Stomach (tissue), 9 donors: ENCODE results near the gene ZBTB46. TPM values are rescaled to one million over a fixed set of nuclear protein-coding genes. Genes with fewer than 3 reads are reported as not detected.
A peak's percentile ranks its signal among the peaks of the same experiment; 100 is the strongest.
"Not testable (repeated sequence)": the region's sequence is repeated elsewhere in the genome, so short reads cannot be mapped to it uniquely, and the experiment has no call there.

Experiments
- DNase-seq, 2 donors: peaks; one replicate each; pipeline versions ENCODE4 v3.0.0 to v3.0.0-alpha.2; 2013 to 2019
- H3K27ac ChIP-seq, 5 donors: fragments of 200-600 bp in 4 of 5; sonication (generic) in 4 of 5; one replicate each; pipeline ENCODE4 v1.5.1; 2013 to 2019; ENCODE audit warnings: mild to moderate bottlenecking in 1 of 5, moderate library complexity in 1 of 5
- H3K27me3 ChIP-seq, 3 donors: fragments of 200-600 bp; sonication (generic); one replicate each; pipeline ENCODE4 v1.5.1; 2017 to 2019; ENCODE audit warnings: mixed run types in 1 of 3
- H3K36me3 ChIP-seq, 4 donors: fragments of 200-600 bp; sonication (generic); 1 replicate in 3 of 4; 2 replicates in 1 of 4; pipeline ENCODE4 v1.5.1; 2016 to 2019
- H3K4me1 ChIP-seq, 4 donors: fragments of 200-600 bp; sonication (generic); one replicate each; pipeline ENCODE4 v1.5.1; 2016 to 2019
- H3K4me3 ChIP-seq, 4 donors: fragments of 200-600 bp; sonication (generic) in 3 of 4; one replicate each; pipeline ENCODE4 v1.5.1; 2016 to 2019; ENCODE audit warnings: mild to moderate bottlenecking in 1 of 4
- H3K9me3 ChIP-seq, 4 donors: fragments of 200-600 bp; sonication (generic); one replicate each; pipeline ENCODE4 v1.5.1; 2016 to 2019
- CTCF ChIP-seq, 7 experiments: fragments of 450-650 bp in 4 of 7; fragments of 200-600 bp in 3 of 7; sonication (generic) in 3 of 7; IDR thresholded peaks; one replicate each; pipeline ENCODE4 v1.5.1; 2016 to 2019; ENCODE audit warnings: antibody characterized with exemption in 7 of 7, control low read depth in 2 of 7, mild to moderate bottlenecking in 1 of 7
- EP300 ChIP-seq: sonication (generic); formaldehyde crosslinking; IDR thresholded peaks from one replicate; pipeline ENCODE4 v1.6.1; 2017; ENCODE audit warnings: antibody characterized with exemption
- POLR2A ChIP-seq, 4 donors: fragments of 450-650 bp; IDR thresholded peaks; one replicate each; pipeline ENCODE4 v1.6.1; 2016; ENCODE audit warnings: antibody characterized with exemption in 4 of 4, control low read depth in 2 of 4, mild to moderate bottlenecking in 1 of 4, moderate library complexity in 1 of 4
- POLR2AphosphoS5 ChIP-seq, 3 donors: sonication (generic); formaldehyde crosslinking; IDR thresholded peaks; one replicate each; pipeline ENCODE4 v1.6.1; 2016; ENCODE audit warnings: antibody characterized with exemption in 3 of 3
- WGBS, 5 donors: extraction: QIAGEN DNeasy Blood & Tissue Kit in 3 of 5; methylation state at CpG; one replicate each; pipeline versions ENCODE4 v1.1.5 to v1.1.7; 2013 to 2018; 5-methylcytosine and 5-hydroxymethylcytosine counted together
- intact Hi-C: fragments of 100-400 bp; cut with DNase I; formaldehyde crosslinking; loops from one replicate; pipeline ENCODE4 v1.15.1; 2023; ENCODE audit warnings: low total_unique reads
- polyA plus RNA-seq, 3 donors: library from polyadenylated mRNA; stranded (reverse); fragments of 200-250 nt; gene quantifications; one replicate each; pipeline ENCODE4 v1.2.3, GENCODE V29; 2013
- total RNA-seq, 5 donors: library from RNA; depleted of rRNA; stranded (reverse); fragments of >200 nt; gene quantifications; one replicate each; pipeline versions ENCODE4 v1.1.0 to v1.2.3, GENCODE V29; 2014 to 2016
- donor health status: healthy with polysubstance abuse.
- donor health status: Bipolar disorder and iron deficiency.
- donor health status: healthy.

Gene ZBTB46
- total and polyA plus RNA-seq, 8 donors = 0.58 to 13.4 (median 2.5) TPM

DNA sequence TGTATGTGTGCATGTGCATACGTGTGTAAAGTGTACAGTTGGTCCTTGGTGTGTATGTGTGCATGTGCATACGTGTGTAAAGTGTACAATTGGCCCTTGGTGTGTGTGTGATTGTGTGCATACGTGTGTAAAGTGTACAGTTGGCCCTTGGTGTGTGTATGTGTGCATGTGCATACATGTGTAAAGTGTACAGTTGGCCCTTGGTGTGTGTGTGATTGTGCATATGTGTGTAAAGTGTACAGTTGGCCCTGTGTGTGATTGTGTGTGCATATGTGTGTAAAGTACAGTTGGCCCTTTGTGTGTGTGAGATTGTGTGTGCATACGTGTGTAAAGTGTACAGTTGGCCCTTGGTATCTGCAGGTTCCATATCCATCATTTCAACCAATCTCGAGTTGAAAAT lies 99.7 kb downstream of the ZBTB46 start:
- Histone ChIP-seq H3K27ac (no peak overlapping the region), H3K4me3 (no peak overlapping the region), H3K36me3 (peaks cover 22 to 61% (median 48%) of the 10 kb centered on the region in 4 donors), H3K9me3 (no peaks in the 10 kb centered on the region), H3K27me3 (no peaks in the 10 kb centered on the region), H3K4me1 (peaks cover 4 to 15% (median 12%) of the 10 kb centered on the region in 4 donors)
- WGBS, 5 donors = 64 to 89% (median 82%) methylated on average over 4 to 5 of the region's 5 CpGs
- intact Hi-C loops = no loop called here
- no peak for DNase-seq
- TF ChIP-seq POLR2AphosphoS5 (IDR thresholded peaks at IDR 0.05) (no peak), POLR2A (IDR thresholded peaks at IDR 0.05) (no peak)

DNA sequence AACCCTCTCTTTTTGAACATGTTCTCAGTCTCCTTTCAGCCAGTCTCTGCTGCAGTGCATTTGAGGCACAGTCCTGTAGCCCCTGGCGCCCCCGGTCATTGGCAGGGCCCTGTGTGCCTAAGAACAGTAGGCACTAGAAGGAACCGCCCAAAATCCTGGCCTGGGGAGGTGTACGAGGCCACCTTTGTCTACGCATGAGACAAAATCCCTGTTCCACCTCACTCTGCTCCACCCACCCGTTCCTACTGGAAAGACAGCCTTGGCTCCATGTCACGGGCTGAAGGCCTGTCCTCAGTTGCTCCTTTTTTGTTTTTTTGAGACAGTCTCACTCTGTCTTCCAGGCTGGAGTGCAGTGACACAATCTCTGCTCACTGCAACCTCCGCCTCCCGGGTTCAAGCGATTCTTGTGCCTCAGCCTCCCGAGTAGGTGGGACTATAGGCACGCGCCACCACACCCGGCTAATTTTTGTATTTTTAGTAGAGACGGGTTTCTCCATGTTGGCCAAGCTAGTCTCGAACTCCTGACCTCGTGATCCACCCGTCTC lies 100.8 kb downstream of the ZBTB46 start:
- Histone ChIP-seq H3K27ac (peak overlapping the region in 1 of 5 donors; percentile 52), H3K36me3 (peaks cover 15 to 61% (median 45%) of the 10 kb centered on the region in 4 donors)
- intact Hi-C loops, DNase-seq, H3K27me3 ChIP-seq, H3K9me3 ChIP-seq, H3K4me1 ChIP-seq, H3K4me3 ChIP-seq: not testable (repeated sequence)
- 82 to 94% (median 90%) methylated on average over 18 of the region's 18 CpGs for WGBS, 5 donors

- H3K27ac ChIP-seq, H3K27me3 ChIP-seq, H3K4me1 ChIP-seq, H3K4me3 ChIP-seq, intact Hi-C loops, DNase-seq: not testable (repeated sequence)
- WGBS, 5 donors = 80 to 94% (median 89%) methylated on average over 2 of the region's 2 CpGs
- Histone ChIP-seq H3K36me3 (peaks cover 17 to 83% (median 70%) of the 10 kb centered on the region in 4 donors), H3K9me3 (peaks cover 6 to 24% (median 9%) of the 10 kb centered on the region in 4 donors)
Measured at GRCh38 chr20:63722967-63723622, 108.0 kb downstream of the ZBTB46 start.

DNA sequence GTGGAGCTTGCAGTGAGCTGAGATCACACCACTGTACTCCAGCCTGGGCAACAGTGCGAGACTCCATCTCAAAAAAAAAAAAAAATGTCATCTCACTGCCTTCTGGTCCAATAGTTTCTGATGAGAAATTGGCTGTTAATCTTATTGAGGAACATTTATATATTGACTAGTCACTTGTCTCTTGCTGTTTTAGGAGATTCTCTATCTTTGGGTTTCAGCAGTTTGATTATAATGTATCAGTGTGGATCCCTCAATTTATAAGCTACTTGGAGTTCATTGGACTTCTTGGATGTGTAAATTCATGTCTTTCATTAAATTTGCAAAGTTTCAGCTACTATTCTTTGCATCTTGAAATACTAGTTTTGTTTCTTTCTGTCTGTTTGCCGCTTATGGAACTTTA lies 112.1 kb downstream of the ZBTB46 start:
- Histone ChIP-seq H3K36me3 (peaks cover 17 to 93% (median 88%) of the 10 kb centered on the region in 4 donors), H3K4me1 (peaks cover 0 to 5% (median 2%) of the 10 kb centered on the region in 4 donors), H3K27ac (no peak overlapping the region), H3K9me3 (peaks cover 0 to 21% (median 9%) of the 10 kb centered on the region in 4 donors), H3K27me3 (no peaks in the 10 kb centered on the region), H3K4me3 (no peak overlapping the region)
- 94 to 100% (median 98%) methylated on average over 2 of the region's 2 CpGs for WGBS, 5 donors
- intact Hi-C loops = no loop called here
- DNase-seq = no peak
- TF ChIP-seq POLR2A (IDR thresholded peaks at IDR 0.05) (no peak), POLR2AphosphoS5 (IDR thresholded peaks at IDR 0.05) (no peak), CTCF (IDR thresholded peaks at IDR 0.05) (no peak), EP300 (no peak)

DNA sequence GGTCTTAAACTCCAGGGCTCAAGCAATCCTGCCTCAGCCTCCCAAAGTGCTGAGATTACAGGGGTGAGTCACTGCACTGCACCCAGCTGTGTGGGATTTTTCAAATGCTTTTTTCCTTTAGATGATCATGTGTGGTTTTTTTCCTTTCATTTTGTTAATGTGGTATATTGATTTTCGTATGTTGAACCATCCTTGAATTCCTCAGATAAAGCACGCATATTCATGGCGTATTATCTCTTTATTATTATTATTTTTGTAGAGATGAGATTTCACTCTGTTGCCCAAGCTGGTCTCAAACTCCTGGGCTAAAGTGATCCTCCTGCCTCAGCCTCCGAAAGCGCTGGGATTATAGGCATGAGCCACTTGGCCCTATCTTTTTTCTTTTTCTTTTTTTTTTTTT lies 116.2 kb downstream of the ZBTB46 start:
- Histone ChIP-seq H3K4me1 (peaks cover 0 to 21% (median 11%) of the 10 kb centered on the region in 4 donors), H3K9me3 (peaks cover 0 to 21% (median 9%) of the 10 kb centered on the region in 4 donors), H3K4me3 (no peak overlapping the region), H3K36me3 (peaks cover 13 to 97% (median 94%) of the 10 kb centered on the region in 4 donors), H3K27me3 (no peaks in the 10 kb centered on the region), H3K27ac (no peak overlapping the region)
- intact Hi-C loops = no loop called here
- 97 to 99% (median 98%) methylated on average over 5 of the region's 5 CpGs for WGBS, 5 donors
- TF ChIP-seq CTCF (IDR thresholded peaks at IDR 0.05) (no peak), POLR2AphosphoS5 (IDR thresholded peaks at IDR 0.05) (no peak), POLR2A (IDR thresholded peaks at IDR 0.05) (no peak), EP300 (no peak)
- DNase-seq = no peak

- Histone ChIP-seq H3K9me3 (peaks cover 0 to 11% (median 9%) of the 10 kb centered on the region in 4 donors), H3K4me3 (no peak overlapping the region), H3K27me3 (no peaks in the 10 kb centered on the region), H3K4me1 (peaks cover 13 to 37% (median 29%) of the 10 kb centered on the region in 4 donors), H3K27ac (no peak overlapping the region), H3K36me3 (peaks cover 11 to 82% (median 76%) of the 10 kb centered on the region in 4 donors)
- no peak for DNase-seq
- TF ChIP-seq POLR2AphosphoS5 (IDR thresholded peaks at IDR 0.05) (no peak), POLR2A (IDR thresholded peaks at IDR 0.05) (no peak), EP300 (no peak)
- 98 to 100% (median 100%) methylated on average over 1 of the region's 1 CpG for WGBS, 5 donors
- intact Hi-C loops = no loop called here
Measured at GRCh38 chr20:63712191-63712590, 118.9 kb downstream of the ZBTB46 start.
